Measurements from ENCODE around the gene EMX1. TPM values are rescaled to one million over a fixed set of nuclear protein-coding genes. Genes with fewer than 3 reads are reported as not detected.

Gene EMX1
- total and polyA plus RNA-seq, 2 experiments from 2014 or later = not detected

- Histone ChIP-seq H3K9me3 (ENCODE audit: low read depth) (no peaks in the 10 kb centered on the region), H3K9ac (no peak overlapping the region), H3K4me1 (ENCODE audit: insufficient read depth) (no peaks in the 10 kb centered on the region), H3K4me3 (no peak overlapping the region), H3K27ac (no peak overlapping the region), H3K9me2 (ENCODE audit: insufficient read depth) (no peaks in the 10 kb centered on the region), H3K36me3 (ENCODE audit: low read depth) (no peaks in the 10 kb centered on the region), H4K20me1 (ENCODE audit: insufficient read depth) (no peaks in the 10 kb centered on the region), H3F3A (ENCODE audit: insufficient read depth) (no peaks in the 10 kb centered on the region), H3K27me3 (replicated peaks; ENCODE audit: insufficient read depth) (no peaks in the 10 kb centered on the region), H3K79me2 (ENCODE audit: insufficient read depth) (no peaks in the 10 kb centered on the region), H3K4me2 (ENCODE audit: unreplicated experiment) (no peak overlapping the region), H2AFZ (no peak overlapping the region)
- WGBS, 2 experiments (ENCODE audit: low coverage in 1 of 2, low lambda C conversion rate in 2 of 2, missing lambda C conversion rate in 2 of 2) = 86 to 88% methylated on average over 8 of the region's 8 CpGs
- no peak for DNase-seq
- in situ Hi-C loops (cut with MboI) = no loop called here
- TF ChIP-seq EZH2 (IDR thresholded peaks at IDR 0.05; ENCODE audit: insufficient read depth, poor library complexity, severe bottlenecking) = no peak
- no peak for TF ChIP-seq EZH2phosphoT487 (IDR thresholded peaks at IDR 0.05; ENCODE audit: insufficient read depth, low read depth)
Measured at GRCh38 chr2:72952110-72952823, 34.9 kb downstream of the EMX1 start.

GRCh38 chr2:72952961-72953360 lies 35.6 kb downstream of the EMX1 start:
- no peaks in the 10 kb centered on the region for H4K20me1 ChIP-seq (ENCODE audit: insufficient read depth)
- H3F3A ChIP-seq (ENCODE audit: insufficient read depth) = no peaks in the 10 kb centered on the region
- H3K27me3 ChIP-seq (replicated peaks; ENCODE audit: insufficient read depth) = no peaks in the 10 kb centered on the region
- no peak overlapping the region for H3K27ac ChIP-seq
- TF ChIP-seq EZH2phosphoT487 (IDR thresholded peaks at IDR 0.05; ENCODE audit: insufficient read depth, low read depth) (no peak), EZH2 (IDR thresholded peaks at IDR 0.05; ENCODE audit: insufficient read depth, poor library complexity, severe bottlenecking) (no peak)
- in situ Hi-C loops (cut with MboI) = no loop called here
- no peaks in the 10 kb centered on the region for H3K79me2 ChIP-seq (ENCODE audit: insufficient read depth)
- no peak for DNase-seq
- H3K4me3 ChIP-seq = no peak overlapping the region
- no peaks in the 10 kb centered on the region for H3K4me1 ChIP-seq (ENCODE audit: insufficient read depth)
- no peaks in the 10 kb centered on the region for H3K9me2 ChIP-seq (ENCODE audit: insufficient read depth)
- H3K36me3 ChIP-seq (ENCODE audit: low read depth) = no peaks in the 10 kb centered on the region
- H2AFZ ChIP-seq = no peak overlapping the region
- H3K9me3 ChIP-seq (ENCODE audit: low read depth) = no peaks in the 10 kb centered on the region
- 98% methylated on average over 14 of the region's 14 CpGs for WGBS, 2 experiments (ENCODE audit: low coverage in 1 of 2, low lambda C conversion rate in 2 of 2, missing lambda C conversion rate in 2 of 2)
- no peak overlapping the region for H3K4me2 ChIP-seq (ENCODE audit: unreplicated experiment)
- H3K9ac ChIP-seq = no peak overlapping the region

GRCh38 chr2:72953528-72953927 lies 36.2 kb downstream of the EMX1 start:
- TF ChIP-seq EZH2 (IDR thresholded peaks at IDR 0.05; ENCODE audit: insufficient read depth, poor library complexity, severe bottlenecking) (no peak), EZH2phosphoT487 (IDR thresholded peaks at IDR 0.05; ENCODE audit: insufficient read depth, low read depth) (no peak)
- no peaks in the 10 kb centered on the region for H3K9me2 ChIP-seq (ENCODE audit: insufficient read depth)
- no peaks in the 10 kb centered on the region for H3K9me3 ChIP-seq (ENCODE audit: low read depth)
- no peaks in the 10 kb centered on the region for H3K36me3 ChIP-seq (ENCODE audit: low read depth)
- H3K9ac ChIP-seq = no peak overlapping the region
- no peaks in the 10 kb centered on the region for H3K27me3 ChIP-seq (replicated peaks; ENCODE audit: insufficient read depth)
- no peaks in the 10 kb centered on the region for H3F3A ChIP-seq (ENCODE audit: insufficient read depth)
- H4K20me1 ChIP-seq (ENCODE audit: insufficient read depth) = no peaks in the 10 kb centered on the region
- no peak for DNase-seq
- H3K4me3 ChIP-seq = no peak overlapping the region
- in situ Hi-C loops (cut with MboI) = no loop called here
- no peak overlapping the region for H3K4me2 ChIP-seq (ENCODE audit: unreplicated experiment)
- no peak overlapping the region for H3K27ac ChIP-seq
- 100% methylated on average over 1 of the region's 1 CpG for WGBS, 2 experiments (ENCODE audit: low coverage in 1 of 2, low lambda C conversion rate in 2 of 2, missing lambda C conversion rate in 2 of 2)
- no peak overlapping the region for H2AFZ ChIP-seq
- no peaks in the 10 kb centered on the region for H3K4me1 ChIP-seq (ENCODE audit: insufficient read depth)
- H3K79me2 ChIP-seq (ENCODE audit: insufficient read depth) = no peaks in the 10 kb centered on the region

GRCh38 chr2:72953976-72954375 lies 36.7 kb downstream of the EMX1 start:
- no peak overlapping the region for H3K4me3 ChIP-seq
- H3K9ac ChIP-seq = no peak overlapping the region
- no peaks in the 10 kb centered on the region for H4K20me1 ChIP-seq (ENCODE audit: insufficient read depth)
- H3K4me2 ChIP-seq (ENCODE audit: unreplicated experiment) = no peak overlapping the region
- H3F3A ChIP-seq (ENCODE audit: insufficient read depth) = no peaks in the 10 kb centered on the region
- DNase-seq = no peak
- no peaks in the 10 kb centered on the region for H3K4me1 ChIP-seq (ENCODE audit: insufficient read depth)
- H3K36me3 ChIP-seq (ENCODE audit: low read depth) = no peaks in the 10 kb centered on the region
- H2AFZ ChIP-seq = no peak overlapping the region
- no peaks in the 10 kb centered on the region for H3K9me3 ChIP-seq (ENCODE audit: low read depth)
- in situ Hi-C loops (cut with MboI) = no loop called here
- no peaks in the 10 kb centered on the region for H3K9me2 ChIP-seq (ENCODE audit: insufficient read depth)
- no peak overlapping the region for H3K27ac ChIP-seq
- H3K79me2 ChIP-seq (ENCODE audit: insufficient read depth) = no peaks in the 10 kb centered on the region
- TF ChIP-seq EZH2 (IDR thresholded peaks at IDR 0.05; ENCODE audit: insufficient read depth, poor library complexity, severe bottlenecking) = no peak
- no peak for TF ChIP-seq EZH2phosphoT487 (IDR thresholded peaks at IDR 0.05; ENCODE audit: insufficient read depth, low read depth)
- H3K27me3 ChIP-seq (replicated peaks; ENCODE audit: insufficient read depth) = no peaks in the 10 kb centered on the region
- WGBS, 2 experiments (ENCODE audit: low coverage in 1 of 2, low lambda C conversion rate in 2 of 2, missing lambda C conversion rate in 2 of 2) = 74 to 79% methylated on average over 4 of the region's 4 CpGs
